Motor neuron (in vitro differentiated cells): Measurements from ENCODE around the gene CHRNB4. TPM values are rescaled to one million over a fixed set of nuclear protein-coding genes. Genes with fewer than 3 reads are reported as not detected.

Source experiments
- ATAC-seq, 8 experiments: fragments of 200-7000 bp; cut with Tn5 transposase; replicated peaks in 6 of 8; 2 replicates each; pipeline ENCODE4 v1.8.0; 2021; ENCODE audit warnings: mild to moderate bottlenecking in 8 of 8, moderate library complexity in 8 of 8
- H3K27ac ChIP-seq, 2 donors: fragments of 250-450 bp; sonication (Bioruptor Pico); 2 replicates each; pipeline ENCODE4 v1.9.0; 2021; ENCODE audit warnings: antibody characterized with exemption in 2 of 2, mild to moderate bottlenecking in 2 of 2, moderate library complexity in 1 of 2
- H3K4me1 ChIP-seq, 2 donors: fragments of 250-450 bp; sonication (Bioruptor Pico); replicated peaks in 1 of 2; 2 replicates each; pipeline ENCODE4 v1.6.1; 2021; ENCODE audit warnings: antibody characterized with exemption in 2 of 2, mild to moderate bottlenecking in 2 of 2, moderate library complexity in 1 of 2
- H3K4me3 ChIP-seq, 5 donors: fragments of 250-450 bp; sonication (Bioruptor Pico); 2 replicates each; pipeline ENCODE4 v1.9.0; 2021; ENCODE audit warnings: antibody characterized with exemption in 5 of 5, mild to moderate bottlenecking in 5 of 5, moderate library complexity in 4 of 5
- WGBS, 10 experiments: fragments of 450-650 bp; shearing (Covaris generic); methylation state at CpG; one replicate each; pipeline ENCODE4 v1.0.0; 2022; 5-methylcytosine and 5-hydroxymethylcytosine counted together
- in situ Hi-C, 9 experiments: fragments of 400-800 bp; cut with MboI; loops; one replicate each; pipeline ENCODE4 v1.15.0; 2021; ENCODE audit warnings: low sequenced_read_pairs in 9 of 9, low pct_unique_long_range_greater_than_20kb in 2 of 9; ENCODE audit not compliant: unreplicated experiment in 9 of 9
- total RNA-seq, 8 experiments: library from RNA; unstranded; fragments of 300-600 nt; gene quantifications; 2 replicates each; pipeline versions ENCODE4 v1.2.3 to v1.2.4, GENCODE V29; 2022

Gene CHRNB4
- total RNA-seq, 8 experiments from 2014 or later = 0.31 to 8.7 (median 3.4) TPM

DNA sequence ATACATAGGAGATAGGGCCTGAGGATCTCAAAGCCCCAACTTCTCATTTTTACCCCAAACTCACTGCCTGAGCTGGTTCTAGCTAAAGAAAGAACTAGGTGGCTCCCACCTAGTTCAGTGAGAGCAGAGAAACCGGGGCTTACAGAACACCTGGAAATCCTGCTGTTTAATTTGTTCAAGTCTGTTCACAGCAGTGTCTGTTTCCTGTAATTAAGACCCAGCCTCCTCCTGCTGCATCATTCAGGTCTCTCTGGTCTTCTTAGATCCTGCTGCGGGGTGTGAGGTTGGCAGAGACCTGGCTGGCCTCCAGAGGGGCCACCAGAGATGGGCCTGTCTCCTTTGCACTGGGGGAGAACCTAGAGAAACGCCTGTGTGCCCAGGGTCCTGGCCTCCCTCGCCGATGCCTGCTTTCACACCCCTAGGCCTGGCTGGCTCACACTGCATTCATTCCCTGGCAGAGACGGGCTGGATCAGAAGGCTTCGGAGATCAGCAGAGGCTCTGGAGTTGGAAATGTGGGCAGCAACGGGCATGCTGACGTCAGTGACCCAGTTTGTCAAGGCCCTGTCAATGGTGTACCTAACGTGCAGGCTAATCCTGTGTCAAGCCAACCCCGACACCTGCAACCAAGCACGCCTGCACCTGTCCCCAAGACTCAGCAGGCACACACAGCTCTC is 15.3 kb downstream of the CHRNB4 start:
- no peak overlapping the region for H3K27ac ChIP-seq
- in situ Hi-C loops = loop anchor here in 1 of 9 experiments (25.0 kb wide), 1 partner anchor 562 kb away; no protein-coding TSS in a partner anchor
- WGBS, 10 experiments = 0 to 70% (median 53%) methylated on average over 1 to 3 of the region's 12 CpGs; no CpG with 5 or more reads in 6 of the 10 experiments
- no peak overlapping the region for H3K4me3 ChIP-seq
- no peak for ATAC-seq
- peaks cover 3 to 14% of the 10 kb centered on the region in 2 donors for H3K4me1 ChIP-seq

GRCh38 chr15:78624651-78625590 is 16.1 kb downstream of the CHRNB4 start:
- H3K27ac ChIP-seq = no peak overlapping the region
- H3K4me3 ChIP-seq = no peak overlapping the region
- WGBS, 10 experiments = 29 to 100% (median 78%) methylated on average over 2 to 7 of the region's 17 CpGs; no CpG with 5 or more reads in 1 of the 10 experiments
- ATAC-seq = no peak
- in situ Hi-C loops = loop anchor here in 3 of 9 experiments (25.0 kb wide), 2 partner anchors 87 to 562 kb away; no protein-coding TSS in a partner anchor
- peaks cover 3 to 14% of the 10 kb centered on the region in 2 donors for H3K4me1 ChIP-seq

- H3K4me1 ChIP-seq = peaks cover 3 to 18% of the 10 kb centered on the region in 2 donors
- no peak overlapping the region for H3K27ac ChIP-seq
- in situ Hi-C loops = loop anchor here in 3 of 9 experiments (25.0 kb wide), 1 partner anchor 88 kb away; no protein-coding TSS in a partner anchor
- H3K4me3 ChIP-seq = no peak overlapping the region
- 33 to 100% (median 65%) methylated on average over 1 to 6 of the region's 7 CpGs; no CpG with 5 or more reads in 3 of the 10 experiments for WGBS, 10 experiments
- ATAC-seq = no peak
These were observed 17.1 kb downstream of the CHRNB4 start for GRCh38 chr15:78623786-78624497.

GRCh38 chr15:78621810-78622402 is 19.1 kb downstream of the CHRNB4 start:
- H3K4me1 ChIP-seq = peaks cover 3 to 13% of the 10 kb centered on the region in 2 donors
- WGBS, 10 experiments = 56 to 100% (median 81%) methylated on average over 1 to 6 of the region's 10 CpGs; no CpG with 5 or more reads in 2 of the 10 experiments
- no peak for ATAC-seq
- in situ Hi-C loops = loop anchor here in 3 of 9 experiments (25.0 kb wide), 1 partner anchor 90 kb away; no protein-coding TSS in a partner anchor
- no peak overlapping the region for H3K27ac ChIP-seq
- H3K4me3 ChIP-seq = no peak overlapping the region

DNA sequence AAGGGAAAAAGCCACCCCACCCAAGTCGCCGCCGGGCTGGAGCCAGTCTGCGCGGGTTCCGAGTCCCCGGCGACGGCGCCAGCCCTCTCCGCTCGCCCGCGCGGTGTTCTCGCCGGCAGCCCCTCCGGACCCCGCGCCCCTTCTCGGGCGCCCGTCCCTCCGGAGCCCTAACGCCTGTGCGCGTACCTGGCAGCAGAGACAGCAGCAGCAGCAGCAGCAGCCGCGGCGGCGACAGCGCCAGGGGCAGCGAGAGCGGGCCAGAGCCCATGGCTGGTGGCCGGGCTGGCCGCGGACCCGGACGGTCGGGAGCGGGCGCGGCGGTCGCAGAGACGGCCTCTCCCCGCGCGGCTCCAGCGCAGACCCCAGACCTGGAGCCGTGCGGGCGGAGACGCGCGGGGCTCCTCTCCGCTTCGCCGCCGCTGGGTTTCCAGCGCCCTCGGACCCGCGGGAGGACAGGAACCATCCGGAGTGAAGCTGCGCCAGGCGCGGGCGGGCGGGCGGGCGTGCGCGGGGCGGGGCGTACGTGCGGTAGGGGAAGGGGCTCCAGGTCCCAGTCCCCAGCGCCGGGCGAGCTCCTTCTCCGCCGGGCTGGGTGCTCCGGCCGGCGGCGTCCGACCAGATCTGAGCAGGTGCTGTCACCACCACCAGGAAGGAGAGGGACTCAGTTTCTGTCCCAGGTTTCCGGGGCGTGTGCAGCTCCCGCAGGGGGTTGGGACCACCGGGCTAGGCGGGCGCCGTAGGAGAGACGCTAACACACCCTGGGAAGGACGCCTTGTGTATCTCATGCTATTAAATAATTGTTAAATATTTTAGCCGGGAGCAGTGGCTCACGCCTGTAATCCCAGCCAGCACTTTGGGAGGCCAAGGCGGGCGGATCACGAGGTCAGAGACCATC is 20.2 kb downstream of the CHRNB4 start, which contains the start of gene CHRNA3:
TSS of gene CHRNA3 (minus strand) at position 470 of the 895 bp plus-strand sequence. CDS start at position 268, 202 bp downstream.
- Histone ChIP-seq H3K27ac (peak within 1 kb of the TSS; percentile 52 to 61), H3K4me3 (peak within 1 kb of the TSS; percentile 52 to 81 (median 78)), H3K4me1 (peaks cover 3 to 7% of the 10 kb centered on the region in 2 donors)
- ATAC-seq = peak in 6 of 8 experiments; percentile 45 to 69 (median 57)
- in situ Hi-C loops = loop anchor here in 3 of 9 experiments (25.0 kb wide), 1 partner anchor 92 kb away; no protein-coding TSS in a partner anchor
- 0 to 12% (median 9%) methylated on average over 5 to 15 of the region's 102 CpGs; no CpG with 5 or more reads in 7 of the 10 experiments for WGBS, 10 experiments

DNA sequence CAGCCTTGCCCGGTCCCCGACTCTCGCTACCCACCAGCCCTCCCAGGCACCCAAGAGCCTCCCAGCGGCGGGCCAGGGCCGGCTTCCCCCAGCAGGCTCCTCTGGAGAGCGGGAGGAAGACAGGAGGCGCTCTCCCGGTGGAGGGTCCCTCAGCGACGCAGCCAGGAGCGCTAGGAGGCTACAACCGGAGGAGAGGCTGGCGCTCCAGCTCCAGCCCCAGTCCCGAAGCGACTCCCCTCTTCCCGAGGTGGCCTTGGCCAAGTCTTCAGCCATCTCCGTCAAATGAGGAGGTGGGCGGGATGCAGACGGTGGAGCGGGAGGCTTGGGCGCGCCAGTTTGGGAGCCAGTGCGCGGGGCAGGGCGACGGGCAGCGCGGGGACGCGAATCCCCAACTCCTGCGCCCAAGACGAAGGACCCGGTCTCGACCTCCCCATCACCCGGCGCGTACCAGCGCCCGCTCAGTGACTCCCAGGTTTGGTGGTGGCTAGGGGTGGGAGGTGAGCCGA is 20.9 kb downstream of the CHRNB4 start:
- WGBS, 10 experiments = 0 to 20% (median 3%) methylated on average over 1 to 4 of the region's 41 CpGs; no CpG with 5 or more reads in 6 of the 10 experiments

DNA sequence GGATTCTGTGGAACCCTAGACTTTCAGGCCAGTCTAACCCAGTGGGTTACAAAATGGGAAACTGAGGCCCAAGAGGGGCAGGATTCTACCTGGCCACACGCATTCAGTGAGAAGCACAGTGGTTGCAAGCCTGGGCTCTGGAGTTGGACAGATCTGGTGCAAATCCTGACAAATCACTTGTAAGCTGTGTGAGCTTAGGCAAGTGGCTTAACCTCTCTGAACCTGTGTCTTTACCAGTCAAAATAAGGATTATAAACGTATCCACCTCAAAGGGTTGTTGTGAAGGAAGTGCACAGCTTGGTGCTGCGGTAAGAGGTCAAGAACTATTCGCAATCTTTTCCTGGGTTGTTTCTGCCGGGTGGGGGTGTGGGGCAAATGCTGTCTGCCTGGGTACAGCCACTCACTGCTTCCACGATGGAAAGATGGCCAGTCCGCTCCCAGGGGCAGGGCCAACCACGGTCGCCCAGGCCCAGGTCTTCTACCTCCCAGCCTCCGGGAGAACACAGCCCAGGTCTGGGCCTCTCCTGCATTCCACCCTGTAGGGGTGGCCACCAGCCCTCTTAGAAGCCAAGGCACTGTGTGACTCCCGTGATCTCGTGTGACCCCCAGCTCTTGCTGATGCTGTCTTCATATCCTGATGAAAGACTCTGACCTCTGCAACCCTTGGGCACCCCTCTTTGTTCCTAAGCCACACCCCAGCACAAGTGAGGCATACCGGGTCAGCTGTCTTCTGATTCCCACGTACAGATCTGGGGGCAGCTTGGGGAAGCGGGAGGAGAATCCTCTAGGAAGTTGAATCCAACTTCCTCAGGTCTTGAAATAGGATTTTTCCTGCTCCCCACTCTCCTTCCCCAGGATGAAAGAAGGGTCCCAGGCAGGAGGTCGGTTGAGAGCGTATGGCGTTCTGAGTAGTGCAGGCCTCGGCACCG is 21.7 kb downstream of the CHRNB4 start:
- peak overlapping the region; percentile 52 to 81 (median 78) for H3K4me3 ChIP-seq
- WGBS, 10 experiments = 0 to 53% (median 23%) methylated on average over 2 to 8 of the region's 20 CpGs; no CpG with 5 or more reads in 2 of the 10 experiments
- peaks cover 3 to 7% of the 10 kb centered on the region in 2 donors for H3K4me1 ChIP-seq
- no peak for ATAC-seq
- in situ Hi-C loops = loop anchor here in 6 of 9 experiments (5.0 to 25.0 kb wide), 3 partner anchors 88 to 96 kb away; no protein-coding TSS in a partner anchor
- no peak overlapping the region for H3K27ac ChIP-seq

More for the DNA sequence above, 20.9 kb downstream of the CHRNB4 start:
- in situ Hi-C loops = loop anchor here in 3 of 9 experiments (25.0 kb wide), 1 partner anchor 92 kb away; no protein-coding TSS in a partner anchor
- Histone ChIP-seq H3K4me3 (peak overlapping the region; percentile 52 to 81 (median 78)), H3K27ac (peak overlapping the region in 1 of 2 donors; percentile 61), H3K4me1 (peaks cover 3 to 7% of the 10 kb centered on the region in 2 donors)
- ATAC-seq = peak in 6 of 8 experiments; percentile 68 to 82 (median 78)

- Histone ChIP-seq H3K4me3 (no peak overlapping the region), H3K4me1 (peaks cover 3 to 7% of the 10 kb centered on the region in 2 donors), H3K27ac (no peak overlapping the region)
- ATAC-seq = peak; percentile 20 to 78 (median 66)
- 0 to 45% (median 11%) methylated on average over 3 to 8 of the region's 8 CpGs; no CpG with 5 or more reads in 6 of the 10 experiments for WGBS, 10 experiments
- in situ Hi-C loops = loop anchor here in 6 of 9 experiments (5.0 to 25.0 kb wide), 3 partner anchors 89 to 96 kb away; no protein-coding TSS in a partner anchor
These were observed 22.5 kb downstream of the CHRNB4 start for GRCh38 chr15:78618490-78618934.

DNA sequence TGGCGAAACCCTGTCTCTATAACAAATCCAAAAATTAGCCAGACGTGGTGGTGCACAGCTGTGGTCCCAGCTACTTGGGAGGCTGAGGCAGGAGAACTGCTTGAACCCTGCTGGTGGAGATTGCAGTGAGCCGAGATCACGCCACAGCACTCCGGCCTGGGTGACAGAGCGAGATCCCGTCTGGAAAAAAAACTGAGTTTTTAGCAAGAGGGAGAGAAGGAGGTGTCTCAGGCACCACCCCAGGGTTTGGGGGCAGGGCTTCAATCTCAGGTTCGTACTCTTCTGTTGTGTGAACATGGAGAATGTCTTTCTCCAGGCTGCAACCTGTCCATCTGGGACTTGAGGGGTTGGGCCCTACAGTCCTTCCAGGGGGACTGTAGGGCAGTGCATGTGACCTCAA is 22.9 kb downstream of the CHRNB4 start:
- no peak overlapping the region for H3K4me3 ChIP-seq
- no peak for ATAC-seq
- in situ Hi-C loops = loop anchor here in 6 of 9 experiments (5.0 to 25.0 kb wide), 3 partner anchors 89 to 97 kb away; no protein-coding TSS in a partner anchor
- WGBS, 10 experiments = 29 to 80% (median 70%) methylated on average over 1 to 2 of the region's 8 CpGs; no CpG with 5 or more reads in 5 of the 10 experiments
- no peak overlapping the region for H3K27ac ChIP-seq
- peaks cover 3 to 7% of the 10 kb centered on the region in 2 donors for H3K4me1 ChIP-seq
